Stimulated activated CD8-positive, alpha-beta memory T cell treated with anti-CD3 and anti-CD28 coated beads, Interleukin-12 subunit alpha, Interleukin-12 subunit beta, amount 100 ng/mL, for 1 hour (primary cell): ENCODE data around the gene EFNA3.

ENCODE experiments used
- DNase-seq: peaks from one replicate; pipeline ENCODE4 v3.0.0-alpha.2; 2020; ENCODE audit warnings: low read depth

Gene EFNA3

GRCh38 chr1:155068599-155068998 is 10.0 kb upstream of the EFNA3 start:
- DNase-seq: no peak

- no peak for DNase-seq
Observed at GRCh38 chr1:155069551-155070157, 9.0 kb upstream of the EFNA3 start.

GRCh38 chr1:155070158-155070621 is 8.4 kb upstream of the EFNA3 start:
- DNase-seq: no peak

- DNase-seq: peak; percentile 58
Observed at GRCh38 chr1:155070721-155071569, 7.7 kb upstream of the EFNA3 start.

GRCh38 chr1:155071701-155072100 is 6.9 kb upstream of the EFNA3 start:
- DNase-seq: no peak

- no peak for DNase-seq
Observed at GRCh38 chr1:155072531-155073289, 5.9 kb upstream of the EFNA3 start.

GRCh38 chr1:155073377-155074242 is 5.0 kb upstream of the EFNA3 start:
- no peak for DNase-seq

- DNase-seq: no peak
Observed at GRCh38 chr1:155075535-155075934, 3.1 kb upstream of the EFNA3 start.

GRCh38 chr1:155076371-155076770 is 2.3 kb upstream of the EFNA3 start:
- DNase-seq: no peak

- DNase-seq: no peak
Observed at GRCh38 chr1:155077346-155077745, 1.3 kb upstream of the EFNA3 start.

GRCh38 chr1:155077758-155078445 is 735 bp upstream of the EFNA3 start:
- DNase-seq: no peak

- DNase-seq: no peak
Observed at GRCh38 chr1:155079210-155079486, 511 bp downstream of the EFNA3 start.

- DNase-seq: no peak
Observed at GRCh38 chr1:155079487-155080311, 1.1 kb downstream of the EFNA3 start.

GRCh38 chr1:155080312-155081228 is 1.9 kb downstream of the EFNA3 start:
- DNase-seq: no peak

- no peak for DNase-seq
Observed at GRCh38 chr1:155081472-155082300, 3.0 kb downstream of the EFNA3 start.

- no peak for DNase-seq
Observed at GRCh38 chr1:155082301-155083051, 3.8 kb downstream of the EFNA3 start.

- DNase-seq: no peak
Observed at GRCh38 chr1:155083052-155083541, 4.5 kb downstream of the EFNA3 start.
